PC-9 (cell line): ENCODE data around the gene DYNLT2B.
"Not testable (repeated sequence)": the region's sequence is repeated elsewhere in the genome, so short reads cannot be mapped to it uniquely, and the experiment has no call there.

Source experiments
- CTCF ChIP-seq: fragments of 200-600 bp; sonication (generic); conservative IDR thresholded peaks from 2 replicates; pipeline ENCODE4 v1.6.1; 2017; ENCODE audit warnings: mixed run types, antibody characterized with exemption, mild to moderate bottlenecking, moderate library complexity
- EZH2 ChIP-seq: fragments of 200-600 bp; sonication (generic); IDR thresholded peaks from 2 replicates; pipeline ENCODE4 v1.8.0; 2017; ENCODE audit warnings: antibody characterized with exemption, low read depth

- not testable (repeated sequence) for TF ChIP-seq CTCF, EZH2
These were observed 4.0 kb downstream of the DYNLT2B start for GRCh38 chr3:196314086-196314485.
